GM18861 (cell line): ENCODE measurements around the gene MRPS18B.

Source experiments
- ATAC-seq: cut with Tn5 transposase; IDR thresholded peaks from one replicate; pipeline ENCODE4 v1.9.1; 2021; ENCODE audit not compliant: unreplicated experiment

MRPS18B gene

DNA sequence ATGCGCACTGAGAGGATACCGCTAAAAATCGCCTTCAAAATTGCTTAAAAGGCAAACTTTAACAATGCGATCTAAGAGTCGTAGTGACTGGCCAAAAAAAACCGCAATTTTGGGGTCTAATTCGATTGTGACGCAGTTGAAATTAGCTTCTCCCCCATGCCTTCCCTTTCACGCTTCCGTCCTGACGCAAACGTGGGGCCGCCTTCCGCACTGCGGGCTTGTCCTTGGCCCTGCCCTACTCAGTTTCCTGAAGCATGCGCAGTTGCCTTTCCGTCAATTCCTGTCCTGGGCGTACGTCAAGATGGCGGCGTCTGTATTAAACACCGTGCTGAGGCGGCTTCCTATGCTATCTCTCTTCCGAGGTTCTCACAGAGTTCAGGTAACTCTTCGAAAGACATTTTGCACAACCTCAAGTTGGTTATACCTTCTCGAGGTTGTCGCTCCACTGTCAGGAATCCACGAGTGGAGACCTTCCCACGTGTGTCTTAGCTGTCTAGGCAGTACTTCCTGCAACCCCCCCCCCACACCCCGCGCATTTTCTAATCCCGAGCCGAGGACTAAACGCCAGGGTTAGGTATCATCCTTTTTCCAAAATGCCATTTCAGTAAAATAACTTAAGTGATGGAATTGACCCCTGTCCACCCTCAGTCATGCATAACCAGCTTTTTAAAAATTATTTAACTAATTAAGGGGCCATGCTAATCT is at the start of gene MRPS18B:
Gene MRPS18B (plus strand): TSS at position 276 of the 705 bp plus-strand sequence. CDS start 26 bp downstream, at position 302.
- peak; percentile 45 for ATAC-seq

- no peak for ATAC-seq
These were observed 49.4 kb upstream of the MRPS18B start for GRCh38 chr6:30568245-30568644.

DNA sequence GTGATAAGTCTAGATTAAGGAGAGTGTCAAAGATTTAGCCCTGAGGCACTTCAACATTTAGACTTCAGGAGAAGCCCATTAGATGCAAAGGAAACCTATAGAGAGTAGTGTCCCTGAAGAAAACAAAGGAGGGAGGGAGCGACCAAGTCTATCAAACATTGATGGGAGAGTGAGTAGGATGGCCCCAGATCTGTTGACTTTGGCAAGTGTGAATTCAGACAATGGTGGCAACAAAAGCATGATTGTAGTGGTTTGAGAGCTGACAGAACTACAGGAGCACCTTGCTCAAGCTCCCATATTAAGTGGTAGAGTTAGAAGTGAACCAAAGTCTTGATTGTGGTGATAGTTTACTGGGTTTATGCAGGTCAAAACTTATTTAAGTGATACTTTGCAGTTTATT is 47.4 kb upstream of the MRPS18B start:
- ATAC-seq, result no peak

GRCh38 chr6:30570740-30571074 is 46.9 kb upstream of the MRPS18B start:
- peak; percentile 18 for ATAC-seq

GRCh38 chr6:30571075-30571761 is 46.4 kb upstream of the MRPS18B start, which contains the start of gene ABCF1:
Gene ABCF1, plus strand, starts transcription at chr6:30571442. Its CDS starts 46 bp downstream, at chr6:30571488.
- ATAC-seq, result peak; percentile 83

GRCh38 chr6:30571762-30572082 is 45.9 kb upstream of the MRPS18B start:
- no peak for ATAC-seq

DNA sequence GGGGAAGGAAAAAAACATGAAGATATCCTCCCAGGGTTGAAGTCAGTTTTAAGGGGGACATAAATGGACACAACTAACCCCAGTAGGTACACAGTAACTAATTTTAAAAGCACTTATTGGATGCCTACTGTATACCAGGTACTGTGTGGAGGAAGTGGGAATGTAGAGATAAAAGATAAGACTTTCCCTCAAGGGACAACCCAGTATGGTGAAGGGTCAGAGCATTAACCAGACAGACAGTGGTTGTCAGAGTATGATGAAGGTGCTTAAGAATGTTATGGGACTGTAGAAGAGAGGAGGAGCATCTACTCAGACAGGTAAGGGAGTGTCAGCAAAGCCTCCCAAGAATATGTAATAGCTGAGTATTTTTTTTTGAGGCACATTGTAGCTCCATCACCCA is 45.5 kb upstream of the MRPS18B start:
- no peak for ATAC-seq

DNA sequence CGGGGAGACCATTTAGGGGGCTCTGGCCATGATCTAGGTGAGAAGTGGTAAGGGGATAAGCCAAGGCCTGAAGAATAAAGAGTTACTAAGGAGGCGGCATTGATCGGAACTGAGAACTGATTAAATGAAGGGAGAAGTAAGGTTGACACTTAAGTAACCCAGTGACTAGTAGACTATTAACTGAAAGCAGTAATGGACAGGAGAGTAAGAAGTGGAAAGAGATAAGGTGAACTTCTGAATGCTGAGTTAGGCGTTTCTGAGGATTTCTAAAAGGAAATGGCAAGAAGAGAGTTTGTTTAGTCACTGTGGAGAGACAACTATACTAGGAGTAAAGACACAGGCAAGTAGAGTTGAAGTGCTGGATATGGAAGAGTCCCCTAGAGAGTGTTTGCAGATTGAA is 44.5 kb upstream of the MRPS18B start:
- ATAC-seq, result no peak

DNA sequence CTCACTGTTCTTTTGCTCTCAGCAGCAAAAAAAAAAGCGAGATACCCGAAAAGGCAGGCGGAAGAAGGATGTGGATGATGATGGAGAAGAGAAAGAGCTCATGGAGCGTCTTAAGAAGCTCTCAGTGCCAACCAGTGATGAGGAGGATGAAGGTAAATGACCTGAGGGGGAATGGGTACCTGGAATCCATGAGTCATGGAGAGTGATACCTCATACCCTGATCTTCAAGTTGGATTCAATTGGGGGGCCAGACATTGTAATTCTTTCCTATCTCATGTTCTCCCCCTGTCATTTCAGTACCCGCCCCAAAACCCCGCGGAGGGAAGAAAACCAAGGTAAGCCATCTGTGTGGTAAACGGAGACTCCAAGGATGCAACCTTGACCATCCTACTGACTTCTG is 39.6 kb upstream of the MRPS18B start:
- ATAC-seq, result no peak

GRCh38 chr6:30583921-30584320 is 33.7 kb upstream of the MRPS18B start:
- ATAC-seq, result no peak

- ATAC-seq, result no peak
These were observed 27.8 kb upstream of the MRPS18B start for GRCh38 chr6:30589754-30590358.

- no peak for ATAC-seq
These were observed 27.1 kb upstream of the MRPS18B start for GRCh38 chr6:30590509-30590908.

GRCh38 chr6:30591008-30591407 is 26.6 kb upstream of the MRPS18B start:
- ATAC-seq, result no peak

- no peak for ATAC-seq
These were observed 25.4 kb upstream of the MRPS18B start for GRCh38 chr6:30592287-30592686.

- ATAC-seq, result peak; percentile 39
These were observed 20.1 kb upstream of the MRPS18B start for GRCh38 chr6:30597315-30598144.

DNA sequence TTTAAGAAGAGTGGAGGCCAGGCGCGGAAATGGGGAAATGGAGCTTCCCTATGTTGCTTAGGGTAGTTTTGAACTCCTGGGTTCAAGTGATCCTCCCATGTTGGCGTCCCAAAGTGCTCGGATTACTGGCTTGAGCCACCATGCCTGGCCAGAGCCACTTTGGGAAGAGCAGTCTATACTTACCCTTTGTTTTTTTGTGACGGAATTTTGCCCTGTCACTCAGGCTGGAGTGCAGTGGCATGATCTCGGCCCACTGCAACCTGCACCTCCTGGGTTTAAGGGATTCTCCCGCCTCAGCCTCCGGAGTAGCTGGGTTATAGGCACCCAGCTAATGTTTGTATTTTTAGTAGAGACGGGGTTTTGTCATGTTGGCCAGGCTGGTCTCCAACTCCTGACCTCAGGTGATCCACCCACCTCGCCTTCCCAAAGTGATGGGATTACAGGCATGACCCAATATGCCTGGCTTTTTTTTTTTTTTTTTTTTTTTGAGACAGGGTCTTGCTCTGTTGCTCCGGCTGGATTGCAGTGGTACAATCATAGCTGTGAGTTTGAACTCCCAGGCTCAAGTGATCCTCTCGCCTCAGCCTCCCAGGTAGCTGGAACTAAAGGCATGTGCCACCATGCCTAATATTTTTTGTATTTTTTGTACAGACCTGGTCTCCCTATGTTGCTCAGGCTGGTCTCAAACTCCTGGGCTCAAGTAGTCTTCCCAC is 18.6 kb upstream of the MRPS18B start:
- ATAC-seq, result no peak

GRCh38 chr6:30599625-30600324 is 17.9 kb upstream of the MRPS18B start:
- ATAC-seq, result no peak

DNA sequence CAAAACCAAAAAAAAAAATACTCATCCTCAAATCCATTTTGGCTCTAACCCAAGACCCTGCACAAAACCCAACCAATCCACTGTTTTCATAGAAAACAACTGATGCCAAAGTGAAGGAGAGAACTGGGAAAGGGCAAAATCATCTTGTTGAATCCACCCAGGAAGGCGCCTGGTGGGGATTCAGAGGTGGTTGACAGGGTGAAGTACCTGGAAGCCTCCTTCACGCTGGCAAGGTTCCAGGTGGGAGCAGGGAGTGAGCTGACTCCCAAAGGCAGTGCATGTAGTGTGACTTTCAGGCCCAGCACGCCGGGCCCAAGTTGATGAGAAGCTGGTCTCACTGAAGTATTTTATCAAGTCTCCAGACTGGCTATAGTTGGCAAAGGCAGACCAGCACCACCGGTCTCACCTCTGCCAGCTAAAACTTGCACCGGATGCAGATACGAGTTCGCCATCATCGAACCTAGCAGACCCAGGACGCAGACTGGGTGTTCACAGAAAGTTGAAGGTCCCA is 17.1 kb upstream of the MRPS18B start:
- no peak for ATAC-seq

GRCh38 chr6:30601436-30601814 is 16.2 kb upstream of the MRPS18B start:
- no peak for ATAC-seq
